HCT116 (cell line): ENCODE results near the gene FAM131B. TPM values are rescaled to one million over a fixed set of nuclear protein-coding genes. Genes with fewer than 3 reads are reported as not detected.

Experiments used
- ATAC-seq: fragments of 200-7000 bp; cut with Tn5 transposase; 2 replicates; pipeline ENCODE4 v1.9.1; 2020; ENCODE audit warnings: mild to moderate bottlenecking, moderate library complexity
- BruUV-seq: library from RNA; stranded (reverse); fragments of 400-500 nt; replicated peaks from 2 replicates; lab custom pipeline; 2021; lab: Mats Ljungman, UMichigan
- CTCF ChIA-PET: fragments of 300-600 bp; sonication (Branson Sonifier 250); formaldehyde crosslinking; loops from one replicate; lab custom pipeline; 2021; ENCODE audit warnings: antibody characterized with exemption; lab: Charles Lee
- POLR2A ChIA-PET: fragments of 300-600, 350-600 bp; sonication (Branson Sonifier 250); formaldehyde crosslinking; loops from one replicate; lab custom pipeline; 2021; ENCODE audit warnings: antibody characterized with exemption; lab: Charles Lee
- RAD21 ChIA-PET, 2 experiments: fragments of 300-600 bp; sonication (Branson Sonifier 250); formaldehyde crosslinking; loops; one replicate each; lab custom pipeline; 2023; ENCODE audit warnings: low total read pairs in 2 of 2; ENCODE audit not compliant: uncharacterized antibody in 2 of 2, unreplicated experiment in 2 of 2, low non-redundant PET in 1 of 2; lab: Charles Lee
- DNase-seq: peaks from one replicate; pipeline ENCODE4 v3.0.0-alpha.2; 2010; ENCODE audit warnings: low read depth, low spot score
- H2AFZ ChIP-seq: fragments of 200-600 bp; shearing (Covaris generic), sonication (generic); 2 replicates; pipeline ENCODE4 v1.6.1; 2017; ENCODE audit warnings: low read depth, mixed run types, mixed read lengths, antibody characterized with exemption, low read length; ENCODE audit not compliant: poor library complexity, severe bottlenecking
- H3K27ac ChIP-seq: 2 replicates; pipeline ENCODE4 v1.5.1; 2012; ENCODE audit warnings: low read depth, low read length
- H3K27me3 ChIP-seq: fragments of 200-600 bp; sonication (generic); 2 replicates; pipeline ENCODE4 v1.6.1; 2016; ENCODE audit warnings: mixed run types, low read length, mixed read lengths; ENCODE audit not compliant: insufficient read depth
- H3K36me3 ChIP-seq, 2 experiments: fragments of 200-500 bp in 1 of 2; fragments of 200-600 bp in 1 of 2; sonication (Bioruptor generic) in 1 of 2; sonication (generic) in 1 of 2; 2 replicates each; pipeline versions ENCODE4 v1.5.1 to v1.6.1; 2014 to 2016; ENCODE audit warnings: low read length in 2 of 2, inconsistent platforms in 1 of 2, mixed read lengths in 1 of 2, mixed run types in 1 of 2; ENCODE audit not compliant: insufficient read depth in 2 of 2, control insufficient read depth in 1 of 2
- H3K4me1 ChIP-seq, 2 experiments: fragments of 200-600 bp in 1 of 2; sonication (generic) in 1 of 2; 2 replicates each; pipeline versions ENCODE4 v1.5.1 to v1.6.1; 2012 to 2017; ENCODE audit warnings: low read length in 2 of 2, inconsistent platforms in 1 of 2, mild to moderate bottlenecking in 1 of 2, mixed read lengths in 1 of 2, mixed run types in 1 of 2, moderate library complexity in 1 of 2; ENCODE audit not compliant: insufficient read depth in 2 of 2, control insufficient read depth in 1 of 2
- H3K4me2 ChIP-seq: fragments of 200-600 bp; sonication (generic); 2 replicates; pipeline ENCODE4 v1.6.1; 2017; ENCODE audit warnings: mixed run types, low read length, mixed read lengths
- H3K4me3 ChIP-seq, 2 experiments: fragments of 200-600 bp in 1 of 2; sonication (generic) in 1 of 2; replicated peaks in 1 of 2; 2 replicates each; pipeline ENCODE4 v1.5.1; 2011 to 2016; ENCODE audit warnings: low read length in 2 of 2, control low read depth in 1 of 2, low read depth in 1 of 2, mild to moderate bottlenecking in 1 of 2, mixed read lengths in 1 of 2, mixed run types in 1 of 2
- H3K79me2 ChIP-seq: fragments of 200-600 bp; sonication (generic); 2 replicates; pipeline ENCODE4 v1.6.1; 2017; ENCODE audit warnings: mild to moderate bottlenecking, mixed run types, low read length, moderate library complexity, mixed read lengths; ENCODE audit not compliant: insufficient read depth
- H3K9ac ChIP-seq: fragments of 200-600 bp; sonication (generic); 2 replicates; pipeline ENCODE4 v1.6.1; 2016; ENCODE audit warnings: low read length, mixed read lengths
- H3K9me2 ChIP-seq: fragments of 200-600 bp; sonication (generic), shearing (Covaris generic); 2 replicates; pipeline ENCODE4 v1.6.1; 2017; ENCODE audit warnings: mixed run types, mild to moderate bottlenecking, moderate library complexity; ENCODE audit not compliant: insufficient read depth
- H3K9me3 ChIP-seq, 2 experiments: fragments of 200-500 bp in 1 of 2; fragments of 200-600 bp in 1 of 2; sonication (Bioruptor generic) in 1 of 2; sonication (generic) in 1 of 2; 2 replicates each; pipeline ENCODE4 v1.6.1; 2014 to 2017; ENCODE audit warnings: low read length in 2 of 2, mixed read lengths in 2 of 2, inconsistent platforms in 1 of 2, low read depth in 1 of 2, mild to moderate bottlenecking in 1 of 2, mixed run types in 1 of 2, moderate library complexity in 1 of 2; ENCODE audit not compliant: control insufficient read depth in 1 of 2, insufficient read depth in 1 of 2
- H4K20me1 ChIP-seq: fragments of 200-600 bp; sonication (generic), shearing (Covaris generic); 2 replicates; pipeline ENCODE4 v1.6.1; 2017; ENCODE audit warnings: mixed run types, mild to moderate bottlenecking, moderate library complexity; ENCODE audit not compliant: insufficient read depth
- ATF3 ChIP-seq: IDR thresholded peaks from 2 replicates; pipeline ENCODE4 v1.6.1; 2012
- CBX3 ChIP-seq: IDR thresholded peaks from 2 replicates; pipeline ENCODE4 v1.6.1; 2012; ENCODE audit warnings: low read depth
- CEBPB ChIP-seq: IDR thresholded peaks from 2 replicates; pipeline ENCODE4 v1.6.1; 2012; ENCODE audit warnings: low read depth
- CTCF ChIP-seq, 3 experiments: fragments of 200-600 bp in 1 of 3; sonication (generic) in 1 of 3; IDR thresholded peaks in 2 of 3; conservative IDR thresholded peaks in 1 of 3; 2 replicates each; pipeline ENCODE4 v1.5.1; 2012 to 2017; ENCODE audit warnings: low read depth in 2 of 3, low read length in 2 of 3, antibody characterized with exemption in 1 of 3, borderline replicate concordance in 1 of 3, control low read depth in 1 of 3, mild to moderate bottlenecking in 1 of 3, mixed read lengths in 1 of 3, mixed run types in 1 of 3, moderate library complexity in 1 of 3; ENCODE audit not compliant: insufficient read depth in 1 of 3
- JUND ChIP-seq: IDR thresholded peaks from 2 replicates; pipeline ENCODE4 v1.6.1; 2012
- POLR2AphosphoS5 ChIP-seq: IDR thresholded peaks from 2 replicates; pipeline ENCODE4 v1.6.1; 2011; ENCODE audit warnings: mild to moderate bottlenecking, low read depth, low read length, moderate library complexity
- SIN3A ChIP-seq: IDR thresholded peaks from 2 replicates; pipeline ENCODE4 v1.6.1; 2012; ENCODE audit warnings: low read depth
- ZFX ChIP-seq: fragments of 450-650 bp; IDR thresholded peaks from 2 replicates; pipeline ENCODE4 v1.6.1; 2017
- ZNF274 ChIP-seq: fragments of 200-500 bp; sonication (Bioruptor generic); IDR thresholded peaks from 2 replicates; pipeline ENCODE4 v1.6.1; 2014; ENCODE audit warnings: mild to moderate bottlenecking, low read depth, low read length, inconsistent platforms
- intact Hi-C: fragments of 100-400 bp; cut with micrococcal nuclease; formaldehyde crosslinking; loops from 2 replicates; pipeline ENCODE4 v1.10.0; 2022
- total RNA-seq: library from RNA; stranded (reverse); gene quantifications from one replicate; pipeline ENCODE4 v1.2.1, GENCODE V29; 2021; ENCODE audit not compliant: unreplicated experiment

Gene FAM131B
- total RNA-seq, 1 experiment from 2014 or later: 0.20 TPM

DNA sequence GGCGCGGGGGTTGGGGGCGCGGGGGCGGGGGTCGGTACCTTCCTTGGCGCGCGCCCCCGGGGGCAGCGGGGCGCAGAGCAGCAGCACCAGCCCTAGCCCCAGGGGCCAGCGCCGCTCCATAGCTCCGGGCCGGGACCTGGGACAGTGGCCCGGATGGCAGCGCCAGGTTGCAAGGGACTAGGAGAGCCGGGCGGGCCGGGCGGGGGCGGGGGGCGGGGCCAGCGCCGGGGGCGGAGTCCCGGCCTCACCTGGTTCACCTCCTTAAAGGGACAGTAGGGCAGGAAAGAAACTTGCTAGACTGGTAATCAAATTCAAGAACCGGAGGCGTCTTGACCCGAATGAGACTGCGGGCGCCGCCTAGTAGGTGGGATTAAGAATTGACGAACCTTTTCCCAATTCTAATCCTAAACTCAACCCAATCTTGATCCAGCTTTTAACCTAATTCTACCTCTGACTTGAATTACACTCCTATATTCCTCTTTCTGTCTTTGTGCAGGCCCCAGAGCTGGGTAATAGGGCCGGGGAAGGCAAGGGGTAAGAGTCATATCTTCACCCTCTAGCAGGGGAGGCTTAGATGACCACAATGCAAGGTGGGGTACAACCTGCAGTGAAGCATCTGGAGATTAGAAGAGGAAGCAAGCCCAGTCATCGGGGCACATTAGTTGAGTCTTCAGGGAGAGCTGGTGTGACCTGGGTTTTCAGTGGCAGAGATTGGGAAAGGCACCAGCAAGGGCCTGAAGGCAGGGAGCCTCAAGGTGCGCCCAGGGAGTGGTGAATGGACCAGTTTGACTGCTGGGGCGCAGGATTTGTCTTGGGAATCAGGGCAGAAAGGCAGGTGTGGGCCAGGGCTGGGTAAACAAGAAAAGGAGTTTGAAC lies 46.4 kb upstream of the FAM131B start, which contains the start of gene EPHA1 (continued):
- peak; percentile 51; the same call in 1 of the 2 replicates for TF ChIP-seq SIN3A
- peak; percentile 17; the same call in 1 of the 2 replicates for TF ChIP-seq CBX3
- no peak for TF ChIP-seq ZNF274
- TF ChIP-seq JUND: no peak
- no peak for TF ChIP-seq CEBPB
- no peak for TF ChIP-seq ATF3

- peaks cover 15 to 22% of the 10 kb centered on the region in 2 experiments; a peak in 3 of 4 replicates for H3K4me1 ChIP-seq
- H3K36me3 ChIP-seq: no peaks in the 10 kb centered on the region
- no TSS peak for BruUV-seq
- peak; percentile 51 for ATAC-seq
- no peak for DNase-seq
- POLR2A ChIA-PET: interaction anchor here (1.4 kb wide), 1 partner anchor 8 kb away, joined by 3 read pairs; no protein-coding TSS in a partner anchor
- peak overlapping the region; percentile 76 for H3K9ac ChIP-seq
- peak overlapping the region; percentile 22; the same call in 1 of the 2 replicates for H3K27ac ChIP-seq
- H4K20me1 ChIP-seq: no peaks in the 10 kb centered on the region
- no peaks in the 10 kb centered on the region for H3K9me2 ChIP-seq
- CTCF ChIA-PET: interaction anchor here (0.9 to 2.0 kb wide), 3 partner anchors 28 to 168 kb away, joined by 3 to 13 read pairs (median 3); no protein-coding TSS in a partner anchor
- no peaks in the 10 kb centered on the region for H3K27me3 ChIP-seq
- no peaks in the 10 kb centered on the region for H3K9me3 ChIP-seq
- H3K79me2 ChIP-seq: peaks cover 3% of the 10 kb centered on the region; the same call in 1 of the 2 replicates
- intact Hi-C loops: loop anchor here (2.0 to 5.0 kb wide), 4 partner anchors 87 to 167 kb away; no protein-coding TSS in a partner anchor
- RAD21 ChIA-PET: interaction anchor here (0.6 to 1.0 kb wide), 3 partner anchors 64 to 153 kb away, joined by 3 read pairs; no protein-coding TSS in a partner anchor
- peak overlapping the region; percentile 82 to 92 for H3K4me3 ChIP-seq
- H3K4me2 ChIP-seq: peak overlapping the region; percentile 92
- TF ChIP-seq CEBPB (no peak), POLR2AphosphoS5 (no peak), CTCF (IDR thresholded peaks at IDR 0.05 in 2 of 3, conservative IDR thresholded peaks at IDR 0.05 in 1 of 3; ENCODE audit: borderline replicate concordance in 1 of 3, insufficient read depth in 1 of 3, low read depth in 2 of 3, low read length in 2 of 3) (no peak), ATF3 (no peak), ZFX (0 out of 2 replicates have a peak, but pooled peaks have one; percentile 16), CBX3 (no peak)
- H2AFZ ChIP-seq: no peak overlapping the region
These were observed 45.8 kb upstream of the FAM131B start for GRCh38 chr7:143408252-143408685.
